ENCODE results near the gene LTA4H.

DNA sequence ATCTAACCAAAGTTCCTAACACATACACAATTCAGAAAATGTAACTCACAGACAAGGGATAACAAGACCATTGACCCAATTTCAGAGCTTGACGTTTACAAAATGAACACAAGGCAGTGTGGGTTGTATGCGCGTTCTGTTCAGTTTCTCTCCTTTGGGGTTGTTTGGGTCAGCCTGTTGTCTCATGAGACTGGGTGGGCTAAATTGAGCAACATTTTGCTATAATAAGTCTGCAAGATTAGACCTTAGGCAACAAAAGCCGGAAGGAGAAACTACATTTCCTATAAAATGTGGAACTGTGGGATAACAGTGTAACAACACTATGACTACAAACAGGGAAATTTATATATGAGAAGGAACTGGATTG is 18.8 kb upstream of the LTA4H start:
- TF ChIP-seq ZFP3 (CRISPR knock-in tag; IDR thresholded peaks at IDR 0.05), result no peak
- no peak for TF ChIP-seq BACH2 (CRISPR knock-in tag; IDR thresholded peaks at IDR 0.05; ENCODE audit: borderline replicate concordance)
- no peak for TF ChIP-seq ZNF565 (CRISPR knock-in tag; conservative IDR thresholded peaks at IDR 0.05; ENCODE audit: low read depth)
- TF ChIP-seq SNAI2 (CRISPR knock-in tag; IDR thresholded peaks at IDR 0.05), result no peak
- TF ChIP-seq, protein P1, sequence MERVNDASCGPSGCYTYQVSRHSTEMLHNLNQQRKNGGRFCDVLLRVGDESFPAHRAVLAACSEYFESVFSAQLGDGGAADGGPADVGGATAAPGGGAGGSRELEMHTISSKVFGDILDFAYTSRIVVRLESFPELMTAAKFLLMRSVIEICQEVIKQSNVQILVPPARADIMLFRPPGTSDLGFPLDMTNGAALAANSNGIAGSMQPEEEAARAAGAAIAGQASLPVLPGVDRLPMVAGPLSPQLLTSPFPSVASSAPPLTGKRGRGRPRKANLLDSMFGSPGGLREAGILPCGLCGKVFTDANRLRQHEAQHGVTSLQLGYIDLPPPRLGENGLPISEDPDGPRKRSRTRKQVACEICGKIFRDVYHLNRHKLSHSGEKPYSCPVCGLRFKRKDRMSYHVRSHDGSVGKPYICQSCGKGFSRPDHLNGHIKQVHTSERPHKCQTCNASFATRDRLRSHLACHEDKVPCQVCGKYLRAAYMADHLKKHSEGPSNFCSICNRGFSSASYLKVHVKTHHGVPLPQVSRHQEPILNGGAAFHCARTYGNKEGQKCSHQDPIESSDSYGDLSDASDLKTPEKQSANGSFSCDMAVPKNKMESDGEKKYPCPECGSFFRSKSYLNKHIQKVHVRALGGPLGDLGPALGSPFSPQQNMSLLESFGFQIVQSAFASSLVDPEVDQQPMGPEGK (CRISPR knock-in tag; IDR thresholded peaks at IDR 0.05; ENCODE audit: borderline replicate concordance), result no peak
